Thyroid gland (tissue), 4 donors: ENCODE results near the gene MGP.

ENCODE experiments used
- POLR2A ChIP-seq, 2 donors: fragments of 450-650 bp; IDR thresholded peaks; one replicate each; pipeline ENCODE4 v1.6.1; 2017; ENCODE audit warnings: antibody characterized with exemption in 2 of 2, mild to moderate bottlenecking in 2 of 2, moderate library complexity in 1 of 2
- TF ChIP-seq, protein P1 (sequence below), 6 experiments: fragments of 200-600 bp in 3 of 6; fragments of 450-650 bp in 3 of 6; sonication (generic) in 3 of 6; IDR thresholded peaks; one replicate each; pipeline ENCODE4 v1.5.1; 2016 to 2019; ENCODE audit warnings: antibody characterized with exemption in 6 of 6, mild to moderate bottlenecking in 2 of 6, inconsistent platforms in 1 of 6, moderate library complexity in 1 of 6

DNA sequence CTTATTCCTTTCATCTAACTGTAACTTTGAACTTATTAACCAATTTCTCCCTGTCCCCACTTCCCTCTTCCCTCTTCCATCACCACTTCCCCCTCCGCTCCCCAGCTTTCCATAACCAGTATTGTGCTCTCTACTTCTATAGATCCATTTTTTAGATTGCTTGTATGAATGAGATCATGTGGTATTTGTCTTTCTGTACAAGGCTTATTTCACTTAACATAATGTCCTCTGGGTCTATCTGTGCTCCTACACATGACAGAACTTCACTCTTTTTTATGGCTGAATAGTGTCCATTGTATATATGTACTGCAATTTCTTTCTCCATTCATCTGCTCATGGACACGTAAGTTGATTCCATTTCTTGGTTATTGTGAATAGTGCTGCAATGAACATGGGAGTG, 38.3 kb upstream of the MGP start:
- TF ChIP-seq, protein P1, sequence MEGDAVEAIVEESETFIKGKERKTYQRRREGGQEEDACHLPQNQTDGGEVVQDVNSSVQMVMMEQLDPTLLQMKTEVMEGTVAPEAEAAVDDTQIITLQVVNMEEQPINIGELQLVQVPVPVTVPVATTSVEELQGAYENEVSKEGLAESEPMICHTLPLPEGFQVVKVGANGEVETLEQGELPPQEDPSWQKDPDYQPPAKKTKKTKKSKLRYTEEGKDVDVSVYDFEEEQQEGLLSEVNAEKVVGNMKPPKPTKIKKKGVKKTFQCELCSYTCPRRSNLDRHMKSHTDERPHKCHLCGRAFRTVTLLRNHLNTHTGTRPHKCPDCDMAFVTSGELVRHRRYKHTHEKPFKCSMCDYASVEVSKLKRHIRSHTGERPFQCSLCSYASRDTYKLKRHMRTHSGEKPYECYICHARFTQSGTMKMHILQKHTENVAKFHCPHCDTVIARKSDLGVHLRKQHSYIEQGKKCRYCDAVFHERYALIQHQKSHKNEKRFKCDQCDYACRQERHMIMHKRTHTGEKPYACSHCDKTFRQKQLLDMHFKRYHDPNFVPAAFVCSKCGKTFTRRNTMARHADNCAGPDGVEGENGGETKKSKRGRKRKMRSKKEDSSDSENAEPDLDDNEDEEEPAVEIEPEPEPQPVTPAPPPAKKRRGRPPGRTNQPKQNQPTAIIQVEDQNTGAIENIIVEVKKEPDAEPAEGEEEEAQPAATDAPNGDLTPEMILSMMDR (IDR thresholded peaks at IDR 0.05) = no peak
- TF ChIP-seq POLR2A (IDR thresholded peaks at IDR 0.05) = no peak
